Peyer's patch (tissue), 4 donors: Measurements from ENCODE around the gene BAIAP2. TPM values are rescaled to one million over a fixed set of nuclear protein-coding genes. Genes with fewer than 3 reads are reported as not detected.

ENCODE experiments used
- DNase-seq, 3 donors: peaks; one replicate each; pipeline ENCODE4 v3.0.0-alpha.2; 2017 to 2019
- H3K27ac ChIP-seq, 4 donors: fragments of 200-600 bp; sonication (generic); one replicate each; pipeline ENCODE4 v1.5.1; 2016 to 2019
- H3K27me3 ChIP-seq, 2 donors: fragments of 200-600 bp; sonication (generic); one replicate each; pipeline ENCODE4 v1.5.1; 2019
- H3K36me3 ChIP-seq, 3 donors: fragments of 200-600 bp; sonication (generic); one replicate each; pipeline ENCODE4 v1.5.1; 2016 to 2019
- H3K4me1 ChIP-seq, 4 donors: fragments of 200-600 bp; sonication (generic); one replicate each; pipeline ENCODE4 v1.5.1; 2016 to 2019
- H3K4me3 ChIP-seq, 4 donors: fragments of 200-600 bp; sonication (generic); 1 replicate in 3 of 4; 2 replicates in 1 of 4; pipeline ENCODE4 v1.5.1; 2016 to 2019; ENCODE audit warnings: mild to moderate bottlenecking in 1 of 4
- H3K9me3 ChIP-seq, 4 donors: fragments of 200-600 bp; sonication (generic); one replicate each; pipeline ENCODE4 v1.5.1; 2016 to 2019; ENCODE audit warnings: mild to moderate bottlenecking in 1 of 4
- POLR2A ChIP-seq, 2 donors: fragments of 450-650 bp; IDR thresholded peaks; one replicate each; pipeline ENCODE4 v1.5.1; 2017; ENCODE audit warnings: antibody characterized with exemption in 2 of 2, mild to moderate bottlenecking in 2 of 2, moderate library complexity in 2 of 2
- total RNA-seq, 4 donors: library from RNA; depleted of rRNA; stranded (reverse); fragments of >200 nt; gene quantifications; one replicate each; pipeline ENCODE4 v1.1.0, GENCODE V29; 2016
- TF ChIP-seq, protein P1 (sequence below), 6 experiments: fragments of 450-650 bp in 4 of 6; fragments of 200-600 bp in 2 of 6; sonication (generic) in 1 of 6; IDR thresholded peaks; one replicate each; pipeline ENCODE4 v1.5.1; 2017 to 2019; ENCODE audit warnings: antibody characterized with exemption in 6 of 6, mild to moderate bottlenecking in 3 of 6, moderate library complexity in 1 of 6

The BAIAP2 gene
- total RNA-seq, 4 donors from 2014 or later = 10.2 to 61.9 (median 17.6) TPM

GRCh38 chr17:81091774-81092517 lies 57.0 kb downstream of the BAIAP2 start:
- Histone ChIP-seq H3K27ac (no peak overlapping the region), H3K36me3 (peaks cover 0 to 8% (median 0%) of the 10 kb centered on the region in 3 donors), H3K27me3 (no peaks in the 10 kb centered on the region), H3K9me3 (no peaks in the 10 kb centered on the region), H3K4me1 (peaks cover 0 to 34% (median 20%) of the 10 kb centered on the region in 4 donors), H3K4me3 (no peak overlapping the region)
- no peak for DNase-seq
- TF ChIP-seq, protein P1, sequence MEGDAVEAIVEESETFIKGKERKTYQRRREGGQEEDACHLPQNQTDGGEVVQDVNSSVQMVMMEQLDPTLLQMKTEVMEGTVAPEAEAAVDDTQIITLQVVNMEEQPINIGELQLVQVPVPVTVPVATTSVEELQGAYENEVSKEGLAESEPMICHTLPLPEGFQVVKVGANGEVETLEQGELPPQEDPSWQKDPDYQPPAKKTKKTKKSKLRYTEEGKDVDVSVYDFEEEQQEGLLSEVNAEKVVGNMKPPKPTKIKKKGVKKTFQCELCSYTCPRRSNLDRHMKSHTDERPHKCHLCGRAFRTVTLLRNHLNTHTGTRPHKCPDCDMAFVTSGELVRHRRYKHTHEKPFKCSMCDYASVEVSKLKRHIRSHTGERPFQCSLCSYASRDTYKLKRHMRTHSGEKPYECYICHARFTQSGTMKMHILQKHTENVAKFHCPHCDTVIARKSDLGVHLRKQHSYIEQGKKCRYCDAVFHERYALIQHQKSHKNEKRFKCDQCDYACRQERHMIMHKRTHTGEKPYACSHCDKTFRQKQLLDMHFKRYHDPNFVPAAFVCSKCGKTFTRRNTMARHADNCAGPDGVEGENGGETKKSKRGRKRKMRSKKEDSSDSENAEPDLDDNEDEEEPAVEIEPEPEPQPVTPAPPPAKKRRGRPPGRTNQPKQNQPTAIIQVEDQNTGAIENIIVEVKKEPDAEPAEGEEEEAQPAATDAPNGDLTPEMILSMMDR (IDR thresholded peaks at IDR 0.05) = no peak
- TF ChIP-seq POLR2A (IDR thresholded peaks at IDR 0.05) = no peak

GRCh38 chr17:81092518-81093095 lies 57.7 kb downstream of the BAIAP2 start:
- DNase-seq = no peak
- Histone ChIP-seq H3K9me3 (no peaks in the 10 kb centered on the region), H3K36me3 (peaks cover 0 to 7% (median 0%) of the 10 kb centered on the region in 3 donors), H3K27ac (no peak overlapping the region), H3K27me3 (no peaks in the 10 kb centered on the region), H3K4me1 (peaks cover 0 to 40% (median 26%) of the 10 kb centered on the region in 4 donors), H3K4me3 (no peak overlapping the region)
- TF ChIP-seq, protein P1 (IDR thresholded peaks at IDR 0.05) = no peak
- TF ChIP-seq POLR2A (IDR thresholded peaks at IDR 0.05) = no peak

- H3K9me3 ChIP-seq = no peaks in the 10 kb centered on the region
- H3K27ac ChIP-seq = peak overlapping the region in 3 of 4 donors; percentile 42 to 79 (median 67)
- peaks cover 0 to 47% (median 30%) of the 10 kb centered on the region in 4 donors for H3K4me1 ChIP-seq
- TF ChIP-seq, protein P1 (IDR thresholded peaks at IDR 0.05) = no peak
- no peaks in the 10 kb centered on the region for H3K27me3 ChIP-seq
- H3K4me3 ChIP-seq = no peak overlapping the region
- peaks cover 0 to under 1% (median 0%) of the 10 kb centered on the region in 3 donors for H3K36me3 ChIP-seq
- no peak for DNase-seq
Observed at GRCh38 chr17:81093619-81094508, 58.9 kb downstream of the BAIAP2 start.

- TF ChIP-seq, protein P1 (IDR thresholded peaks at IDR 0.05) = no peak
- TF ChIP-seq POLR2A (IDR thresholded peaks at IDR 0.05) = no peak
- Histone ChIP-seq H3K27ac (peak overlapping the region; percentile 21 to 79 (median 62)), H3K9me3 (no peaks in the 10 kb centered on the region), H3K27me3 (no peaks in the 10 kb centered on the region), H3K36me3 (no peaks in the 10 kb centered on the region), H3K4me1 (peaks cover 0 to 47% (median 30%) of the 10 kb centered on the region in 4 donors), H3K4me3 (peak overlapping the region in 2 of 4 donors; percentile 19 to 20)
- DNase-seq = peak; percentile 60 to 86 (median 71)
Observed at GRCh38 chr17:81094509-81095382, 59.8 kb downstream of the BAIAP2 start.

DNA sequence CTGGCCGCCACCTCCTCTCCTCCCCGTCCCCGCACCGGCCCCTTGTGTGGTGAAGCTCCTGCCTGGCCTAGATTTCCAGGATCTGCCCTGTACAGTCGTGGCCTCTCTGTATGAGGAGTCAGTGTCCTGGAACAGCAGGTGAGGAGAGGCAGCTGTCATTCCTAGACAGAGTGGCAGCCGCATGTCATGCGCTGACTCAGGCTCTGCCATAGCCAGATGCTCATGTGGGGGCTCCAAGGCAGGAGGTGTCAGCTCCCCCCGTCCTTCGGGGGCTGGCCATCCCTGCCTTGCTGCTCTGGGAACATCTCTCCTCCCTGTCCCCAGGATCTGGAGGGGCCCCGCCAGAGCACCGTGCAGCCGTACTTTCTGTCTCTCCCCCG lies 60.4 kb downstream of the BAIAP2 start:
- Histone ChIP-seq H3K9me3 (no peaks in the 10 kb centered on the region), H3K27me3 (no peaks in the 10 kb centered on the region), H3K36me3 (no peaks in the 10 kb centered on the region), H3K27ac (peak overlapping the region; percentile 21 to 79 (median 62)), H3K4me3 (peak overlapping the region in 2 of 4 donors; percentile 19 to 20), H3K4me1 (peaks cover 0 to 45% (median 30%) of the 10 kb centered on the region in 4 donors)
- DNase-seq = no peak
- TF ChIP-seq, protein P1 (IDR thresholded peaks at IDR 0.05) = no peak
- no peak for TF ChIP-seq POLR2A (IDR thresholded peaks at IDR 0.05)
